K562 (cell line): ENCODE data around the gene STXBP6. TPM values are rescaled to one million over a fixed set of nuclear protein-coding genes. Genes with fewer than 3 reads are reported as not detected.

Experiments used
- ATAC-seq: fragments of 200-7000 bp; cut with Tn5 transposase; 3 replicates; pipeline ENCODE4 v1.9.1; 2020; ENCODE audit warnings: moderate library complexity
- BruUV-seq: library from RNA; stranded (reverse); fragments of 400-500 nt; replicated peaks from 2 replicates; lab custom pipeline; 2021; lab: Mats Ljungman, UMichigan
- CTCF ChIA-PET: fragments of 300-600 bp; formaldehyde crosslinking; extraction: SDS; loops from one replicate; lab custom pipeline; 2021; ENCODE audit warnings: low intra/inter-chr PET ratio; lab: Yijun Ruan, JAX
- POLR2A ChIA-PET: fragments of 300-600, 350-650 bp; sonication (Branson Sonifier 250); formaldehyde crosslinking; extraction: SDS; loops from one replicate; lab custom pipeline; 2021; ENCODE audit warnings: antibody characterized with exemption, inconsistent platforms; lab: Yijun Ruan, JAX
- DNase-seq, 4 experiments: peaks; one replicate each; pipeline versions ENCODE4 v3.0.0 to v3.0.0-alpha.2; 2011 to 2018; ENCODE audit warnings: low spot score in 3 of 4, mixed read lengths in 3 of 4; ENCODE audit errors: extremely low read depth in 1 of 4
- FAIRE-seq: peaks from 2 replicates; lab custom pipeline; 2011; peaks lifted over from hg19 to GRCh38; lab: Jason Lieb, UNC
- H2AFZ ChIP-seq: 2 replicates; pipeline ENCODE4 v1.6.0; 2011; ENCODE audit warnings: low read depth, low read length, control low read depth, inconsistent platforms
- H3K27ac ChIP-seq: fragments of 200-600 bp; 3 replicates; pipeline ENCODE4 v1.8.0; 2011; ENCODE audit warnings: low read depth, mild to moderate bottlenecking, control low read depth, inconsistent platforms, low read length, moderate library complexity, mixed read lengths; ENCODE audit errors: extremely low read depth
- H3K27me3 ChIP-seq, 2 experiments: fragments of 300-600 bp in 1 of 2; 2 replicates in 1 of 2; 3 replicates in 1 of 2; pipeline versions ENCODE4 v1.6.0 to v1.8.0; 2011; ENCODE audit warnings: inconsistent platforms in 2 of 2, low read length in 2 of 2, mild to moderate bottlenecking in 1 of 2, mixed read lengths in 1 of 2, moderate library complexity in 1 of 2; ENCODE audit not compliant: control insufficient read depth in 2 of 2, insufficient read depth in 2 of 2
- H3K36me3 ChIP-seq: fragments of 300-600 bp; 3 replicates; pipeline ENCODE4 v1.8.0; 2011; ENCODE audit warnings: mild to moderate bottlenecking, low read length, inconsistent platforms; ENCODE audit not compliant: control insufficient read depth, insufficient read depth
- H3K4me1 ChIP-seq, 2 experiments: fragments of 200-600 bp in 1 of 2; replicated peaks in 1 of 2; 2 replicates in 1 of 2; 3 replicates in 1 of 2; pipeline versions ENCODE4 v1.5.1 to v1.8.0; 2011; ENCODE audit warnings: inconsistent platforms in 2 of 2, low read length in 2 of 2, mild to moderate bottlenecking in 1 of 2, mixed read lengths in 1 of 2, moderate library complexity in 1 of 2; ENCODE audit not compliant: control insufficient read depth in 2 of 2, insufficient read depth in 2 of 2
- H3K4me2 ChIP-seq: 2 replicates; pipeline ENCODE4 v1.6.1; 2011; ENCODE audit warnings: low read length, control low read depth, inconsistent platforms, mixed read lengths; ENCODE audit not compliant: insufficient read depth
- H3K4me3 ChIP-seq: fragments of 200-600 bp; sonication (generic), shearing (Covaris generic); 2 replicates; pipeline ENCODE4 v1.5.1; 2016; ENCODE audit warnings: control low read depth, inconsistent platforms
- H3K79me2 ChIP-seq: fragments of 200-600 bp; 3 replicates; pipeline ENCODE4 v1.8.0; 2011; ENCODE audit warnings: low read length, inconsistent platforms; ENCODE audit not compliant: control insufficient read depth, insufficient read depth
- H3K9ac ChIP-seq, 2 experiments: 2 replicates each; pipeline versions ENCODE4 v1.6.0 to v1.6.1; 2011; ENCODE audit warnings: low read depth in 2 of 2, low read length in 2 of 2, control low read depth in 1 of 2, inconsistent platforms in 1 of 2, mild to moderate bottlenecking in 1 of 2, mixed read lengths in 1 of 2; ENCODE audit not compliant: insufficient read depth in 1 of 2
- H3K9me1 ChIP-seq: one replicate; pipeline ENCODE4 v1.6.0; 2011; ENCODE audit warnings: inconsistent platforms, mild to moderate bottlenecking, low read length, moderate library complexity; ENCODE audit not compliant: control insufficient read depth, insufficient read depth
- H3K9me3 ChIP-seq: replicated peaks from 2 replicates; pipeline ENCODE4 v1.5.1; 2011; ENCODE audit warnings: low read depth, low read length, inconsistent platforms; ENCODE audit not compliant: control insufficient read depth, insufficient read depth
- H4K20me1 ChIP-seq: replicated peaks from 2 replicates; pipeline ENCODE4 v1.6.1; 2011; ENCODE audit warnings: low read length, inconsistent platforms, mixed read lengths; ENCODE audit not compliant: control insufficient read depth, insufficient read depth
- CBFA2T2 ChIP-seq: fragments of 450-650 bp; conservative IDR thresholded peaks from 2 replicates; pipeline ENCODE4 v1.6.1; 2017; ENCODE audit warnings: mild to moderate bottlenecking
- GABPB1 ChIP-seq: sonication (generic); formaldehyde crosslinking; IDR thresholded peaks from 2 replicates; pipeline ENCODE4 v1.8.0; 2022; ENCODE audit warnings: mild to moderate bottlenecking, missing genetic modification reagents
- L3MBTL2 ChIP-seq: fragments of 450-650 bp; IDR thresholded peaks from 2 replicates; pipeline ENCODE4 v1.6.1; 2016; ENCODE audit warnings: mild to moderate bottlenecking, moderate library complexity
- LCOR ChIP-seq: sonication (generic); formaldehyde crosslinking; IDR thresholded peaks from 2 replicates; pipeline ENCODE4 v1.8.0; 2022; ENCODE audit warnings: mild to moderate bottlenecking, missing genetic modification reagents
- MED1 ChIP-seq: sonication (generic); formaldehyde crosslinking; IDR thresholded peaks from 2 replicates; pipeline ENCODE4 v1.8.1; 2023; ENCODE audit warnings: missing genetic modification reagents, borderline replicate concordance
- NR2C1 ChIP-seq, 2 experiments: fragments of 450-650 bp; IDR thresholded peaks; 2 replicates each; pipeline ENCODE4 v1.6.1; 2017; ENCODE audit warnings: mild to moderate bottlenecking in 2 of 2, antibody characterized with exemption in 1 of 2, inconsistent platforms in 1 of 2, missing compliant biosample characterization in 1 of 2, missing genetic modification characterization in 1 of 2
- PTBP1 ChIP-seq: fragments of 200-400 bp; formaldehyde crosslinking; IDR thresholded peaks from 2 replicates; pipeline ENCODE4 v1.6.1; 2017; ENCODE audit warnings: low read depth, low read length
- TAF1 ChIP-seq: IDR thresholded peaks from 2 replicates; pipeline ENCODE4 v1.6.1; 2011; ENCODE audit warnings: mild to moderate bottlenecking, low read length, moderate library complexity; ENCODE audit not compliant: insufficient read depth, control insufficient read depth, severe bottlenecking; ENCODE audit errors: extremely low read depth
- ZBED1 ChIP-seq: IDR thresholded peaks from 2 replicates; pipeline ENCODE4 v1.6.1; 2014
- ZBTB1 ChIP-seq: sonication (generic); formaldehyde crosslinking; IDR thresholded peaks from 2 replicates; pipeline ENCODE4 v1.8.1; 2023; ENCODE audit warnings: missing genetic modification reagents, low read depth, mild to moderate bottlenecking, borderline replicate concordance
- ZNF224 ChIP-seq: sonication (generic); formaldehyde crosslinking; IDR thresholded peaks from 2 replicates; pipeline ENCODE4 v1.8.0; 2022; ENCODE audit warnings: mild to moderate bottlenecking, missing genetic modification reagents
- ZNF780A ChIP-seq: fragments of 250-450 bp; sonication (Bioruptor Pico); IDR thresholded peaks from 2 replicates; pipeline ENCODE4 v1.5.0; 2021; ENCODE audit warnings: mild to moderate bottlenecking
- ZNF785 ChIP-seq: fragments of 250-450 bp; sonication (Bioruptor Pico); IDR thresholded peaks from 2 replicates; pipeline ENCODE4 v1.4.0; 2020; ENCODE audit warnings: mild to moderate bottlenecking
- WGBS: fragments of 100-300 bp; shearing (Covaris generic); methylation state at CpG from one replicate; pipeline ENCODE4 v1.1.6; 2016; ENCODE audit warnings: low coverage, mixed read lengths; ENCODE audit not compliant: insufficient coverage; ENCODE audit errors: missing lambda C conversion rate; 5-methylcytosine and 5-hydroxymethylcytosine counted together
- in situ Hi-C: fragments of 300-500 bp; cut with MboI; formaldehyde crosslinking; loops from 4 replicates; pipeline ENCODE4 v1.15.0; 2018; ENCODE audit warnings: inconsistent platforms, mixed read lengths
- intact Hi-C: fragments of 100-400 bp; cut with micrococcal nuclease; formaldehyde crosslinking; loops from 2 replicates; pipeline ENCODE4 v1.14.2; 2022
- polyA plus RNA-seq, 8 experiments: library from polyadenylated mRNA; depleted of rRNA in 4 of 8; stranded (reverse) in 5 of 8; unstranded in 3 of 8; fragments of >200 nt; fragmentation: Nextera tagmentation in 2 of 8; fragmentation: Illumina TruSeq in 1 of 8; extraction: Ambion mirVana in 2 of 8; extraction: Trizol in 1 of 8; gene quantifications; 2 replicates each; pipeline versions ENCODE4 v1.2.1 to v1.2.3, GENCODE V29; 2011 to 2014; ENCODE audit warnings: inconsistent platforms in 1 of 8, missing spikeins in 1 of 8
- total RNA-seq, 7 experiments: library from RNA; depleted of rRNA in 6 of 7; stranded (reverse); fragments of >200 nt in 6 of 7; fragmentation: Illumina TruSeq in 2 of 7; extraction: Trizol in 2 of 7; gene quantifications; 2 replicates each; pipeline versions ENCODE4 v1.2.1 to v1.2.3, GENCODE V29; 2011 to 2021; ENCODE audit warnings: low replicate concordance in 1 of 7
- TF ChIP-seq, protein P1 (sequence below): fragments of 450-650 bp; IDR thresholded peaks from 2 replicates; pipeline ENCODE4 v1.6.1; 2016; ENCODE audit warnings: antibody characterized with exemption
- TF ChIP-seq, protein P2 (sequence below): sonication (generic); formaldehyde crosslinking; IDR thresholded peaks from 2 replicates; pipeline ENCODE4 v1.8.0; 2022; ENCODE audit warnings: mild to moderate bottlenecking, missing genetic modification reagents
- TF ChIP-seq, protein P3 (sequence below), 2 experiments: IDR thresholded peaks; 2 replicates each; pipeline ENCODE4 v1.6.1; 2011; ENCODE audit warnings: borderline replicate concordance in 1 of 2, control low read depth in 1 of 2, low read depth in 1 of 2, low read length in 1 of 2, mild to moderate bottlenecking in 1 of 2, mixed read lengths in 1 of 2, moderate library complexity in 1 of 2; ENCODE audit not compliant: insufficient read depth in 1 of 2, insufficient read length in 1 of 2, poor library complexity in 1 of 2, severe bottlenecking in 1 of 2; ENCODE audit errors: extremely low read depth in 1 of 2
- TF ChIP-seq, protein P4 (sequence below): sonication (generic); formaldehyde crosslinking; IDR thresholded peaks from 2 replicates; pipeline ENCODE4 v1.8.0; 2023; ENCODE audit warnings: mild to moderate bottlenecking, missing genetic modification reagents

STXBP6 gene
- total and polyA plus RNA-seq, 9 of the 15 experiments (the other 6 are each of a cell fraction or from before 2014, with no cell fraction given): 0.27 to 0.89 (median 0.59) TPM

DNA sequence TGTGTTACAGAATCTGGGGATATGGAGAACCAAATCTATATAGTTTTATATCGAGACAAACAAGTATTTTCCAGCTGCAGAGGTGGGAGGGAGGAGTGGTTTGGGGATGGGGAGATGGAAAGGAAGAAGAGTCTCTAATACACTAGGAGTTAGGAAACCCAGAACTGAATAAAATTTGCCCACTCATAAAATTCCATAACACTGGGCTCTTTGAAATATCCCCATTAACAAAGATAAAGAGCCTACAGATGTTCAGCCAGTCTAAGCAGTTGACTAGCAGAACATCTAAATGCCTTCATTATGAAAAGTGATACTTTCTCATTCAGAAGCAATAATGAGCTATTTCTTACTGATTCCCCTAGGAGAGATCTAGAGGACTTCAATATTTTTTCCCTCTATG, 264.2 kb downstream of the STXBP6 start:
- intact Hi-C loops: no loop called here
- CTCF ChIA-PET: no interaction called here
- BruUV-seq: no TSS peak
- no peak overlapping the region for H3K4me3 ChIP-seq
- H3K9me1 ChIP-seq: no peaks in the 10 kb centered on the region
- H3K27me3 ChIP-seq: no peaks in the 10 kb centered on the region
- ATAC-seq: no peak
- H3K4me2 ChIP-seq: no peak overlapping the region
- H3K36me3 ChIP-seq: no peaks in the 10 kb centered on the region
- H3K4me1 ChIP-seq: no peaks in the 10 kb centered on the region
- no peaks in the 10 kb centered on the region for H4K20me1 ChIP-seq
- TF ChIP-seq ZNF224 (CRISPR knock-in tag) (no peak), TAF1 (no peak), NR2C1 (IDR thresholded peaks at IDR 0.05) (no peak), NR2C1 (tag; IDR thresholded peaks at IDR 0.05) (no peak), ZBTB1 (CRISPR knock-in tag) (no peak), PTBP1 (no peak), LCOR (CRISPR knock-in tag) (no peak), L3MBTL2 (no peak), ZNF780A (CRISPR knock-in tag) (no peak), MED1 (no peak), GABPB1 (no peak), CBFA2T2 (no peak), ZNF785 (CRISPR knock-in tag) (no peak), ZBED1 (no peak)
- TF ChIP-seq, protein P1, sequence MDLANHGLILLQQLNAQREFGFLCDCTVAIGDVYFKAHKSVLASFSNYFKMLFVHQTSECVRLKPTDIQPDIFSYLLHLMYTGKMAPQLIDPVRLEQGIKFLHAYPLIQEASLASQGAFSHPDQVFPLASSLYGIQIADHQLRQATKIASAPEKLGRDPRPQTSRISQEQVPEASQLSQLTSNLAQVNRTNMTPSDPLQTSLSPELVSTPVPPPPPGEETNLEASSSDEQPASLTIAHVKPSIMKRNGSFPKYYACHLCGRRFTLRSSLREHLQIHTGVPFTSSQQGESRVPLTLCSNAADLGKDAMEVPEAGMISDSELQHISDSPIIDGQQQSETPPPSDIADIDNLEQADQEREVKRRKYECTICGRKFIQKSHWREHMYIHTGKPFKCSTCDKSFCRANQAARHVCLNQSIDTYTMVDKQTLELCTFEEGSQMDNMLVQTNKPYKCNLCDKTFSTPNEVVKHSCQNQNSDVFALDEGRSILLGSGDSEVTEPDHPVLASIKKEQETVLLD: no peak
- TF ChIP-seq, protein P2, sequence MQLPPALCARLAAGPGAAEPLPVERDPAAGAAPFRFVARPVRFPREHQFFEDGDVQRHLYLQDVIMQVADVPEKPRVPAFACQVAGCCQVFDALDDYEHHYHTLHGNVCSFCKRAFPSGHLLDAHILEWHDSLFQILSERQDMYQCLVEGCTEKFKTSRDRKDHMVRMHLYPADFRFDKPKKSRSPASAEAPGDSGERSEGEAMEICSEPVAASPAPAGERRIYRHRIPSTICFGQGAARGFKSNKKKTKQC: no peak
- TF ChIP-seq, protein P3, sequence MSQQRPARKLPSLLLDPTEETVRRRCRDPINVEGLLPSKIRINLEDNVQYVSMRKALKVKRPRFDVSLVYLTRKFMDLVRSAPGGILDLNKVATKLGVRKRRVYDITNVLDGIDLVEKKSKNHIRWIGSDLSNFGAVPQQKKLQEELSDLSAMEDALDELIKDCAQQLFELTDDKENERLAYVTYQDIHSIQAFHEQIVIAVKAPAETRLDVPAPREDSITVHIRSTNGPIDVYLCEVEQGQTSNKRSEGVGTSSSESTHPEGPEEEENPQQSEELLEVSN (IDR thresholded peaks at IDR 0.05; ENCODE audit: borderline replicate concordance in 1 of 2, extremely low read depth in 1 of 2, insufficient read depth in 1 of 2, insufficient read length in 1 of 2, low read depth in 1 of 2, low read length in 1 of 2, poor library complexity in 1 of 2, severe bottlenecking in 1 of 2): no peak
- TF ChIP-seq, protein P4, sequence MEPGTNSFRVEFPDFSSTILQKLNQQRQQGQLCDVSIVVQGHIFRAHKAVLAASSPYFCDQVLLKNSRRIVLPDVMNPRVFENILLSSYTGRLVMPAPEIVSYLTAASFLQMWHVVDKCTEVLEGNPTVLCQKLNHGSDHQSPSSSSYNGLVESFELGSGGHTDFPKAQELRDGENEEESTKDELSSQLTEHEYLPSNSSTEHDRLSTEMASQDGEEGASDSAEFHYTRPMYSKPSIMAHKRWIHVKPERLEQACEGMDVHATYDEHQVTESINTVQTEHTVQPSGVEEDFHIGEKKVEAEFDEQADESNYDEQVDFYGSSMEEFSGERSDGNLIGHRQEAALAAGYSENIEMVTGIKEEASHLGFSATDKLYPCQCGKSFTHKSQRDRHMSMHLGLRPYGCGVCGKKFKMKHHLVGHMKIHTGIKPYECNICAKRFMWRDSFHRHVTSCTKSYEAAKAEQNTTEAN (CRISPR knock-in tag): no peak
- TF ChIP-seq, all 486 proteins: peak for 0
- H2AFZ ChIP-seq: no peak overlapping the region
- FAIRE-seq: no peak
- no peak for DNase-seq
- in situ Hi-C loops: loop anchor here (5.0 kb wide), 1 partner anchor 58 kb away; no protein-coding TSS in a partner anchor
- H3K9me3 ChIP-seq: no peaks in the 10 kb centered on the region
- WGBS: 0% methylated on average over 1 of the region's 1 CpG
- H3K27ac ChIP-seq: no peak overlapping the region
- POLR2A ChIA-PET: no interaction called here
- H3K79me2 ChIP-seq: no peaks in the 10 kb centered on the region
- no peak overlapping the region for H3K9ac ChIP-seq
